Activated naive CD8-positive, alpha-beta T cell treated with anti-CD3 and anti-CD28 coated beads for 36 hours (primary cell): Measurements from ENCODE around the gene STK38. TPM values are rescaled to one million over a fixed set of nuclear protein-coding genes. Genes with fewer than 3 reads are reported as not detected.
A peak's percentile ranks its signal among the peaks of the same experiment; 100 is the strongest.
"Not testable (repeated sequence)": the region's sequence is repeated elsewhere in the genome, so short reads cannot be mapped to it uniquely, and the experiment has no call there.

Source experiments
- DNase-seq: peaks from one replicate; pipeline ENCODE4 v3.0.0; 2021
- H3K27ac Mint-ChIP-seq: one replicate; pipeline ENCODE4 v1.8.0; 2022; ENCODE audit warnings: mild to moderate bottlenecking, moderate library complexity, mixed read lengths
- H3K27me3 Mint-ChIP-seq: one replicate; pipeline ENCODE4 v1.8.0; 2022; ENCODE audit warnings: mild to moderate bottlenecking, mixed read lengths
- H3K36me3 Mint-ChIP-seq: one replicate; pipeline ENCODE4 v1.8.0; 2021; ENCODE audit warnings: mild to moderate bottlenecking, mixed read lengths
- H3K4me1 Mint-ChIP-seq: one replicate; pipeline ENCODE4 v1.8.0; 2021; ENCODE audit warnings: mixed read lengths
- H3K4me3 Mint-ChIP-seq: one replicate; pipeline ENCODE4 v1.8.0; 2022; ENCODE audit warnings: mild to moderate bottlenecking, moderate library complexity, mixed read lengths
- H3K9me3 Mint-ChIP-seq: one replicate; pipeline ENCODE4 v1.8.0; 2022; ENCODE audit warnings: mixed read lengths
- total RNA-seq, 2 experiments: library from RNA; stranded (reverse); gene quantifications; one replicate each; pipeline ENCODE4 v1.2.3, GENCODE V29; 2021

Gene STK38
- total RNA-seq, 2 experiments from 2014 or later = 21.5 to 23.1 TPM

- no peak overlapping the region for H3K27ac Mint-ChIP-seq
- H3K4me3 Mint-ChIP-seq = no peak overlapping the region
- H3K36me3 Mint-ChIP-seq = peaks cover 50% of the 10 kb centered on the region
- no peaks in the 10 kb centered on the region for H3K9me3 Mint-ChIP-seq
- DNase-seq = no peak
- peaks cover 23% of the 10 kb centered on the region for H3K4me1 Mint-ChIP-seq
- no peaks in the 10 kb centered on the region for H3K27me3 Mint-ChIP-seq
Observed at GRCh38 chr6:36493319-36493718, 54.0 kb downstream of the STK38 start.

- no peak for DNase-seq
- Mint-ChIP-seq H3K9me3 (no peaks in the 10 kb centered on the region), H3K27ac (peak overlapping the region; percentile 63), H3K27me3 (no peaks in the 10 kb centered on the region), H3K4me3 (no peak overlapping the region), H3K4me1 (peaks cover 23% of the 10 kb centered on the region), H3K36me3 (peaks cover 52% of the 10 kb centered on the region)
Observed at GRCh38 chr6:36492621-36493020, 54.7 kb downstream of the STK38 start.

- Mint-ChIP-seq H3K4me1 (peaks cover 23% of the 10 kb centered on the region), H3K27me3 (no peaks in the 10 kb centered on the region), H3K36me3 (peaks cover 47% of the 10 kb centered on the region), H3K27ac (peak overlapping the region; percentile 63), H3K9me3 (no peaks in the 10 kb centered on the region), H3K4me3 (no peak overlapping the region)
- DNase-seq = no peak
Observed at GRCh38 chr6:36492092-36492491, 55.2 kb downstream of the STK38 start.

- DNase-seq = no peak
- Mint-ChIP-seq H3K9me3 (no peaks in the 10 kb centered on the region), H3K4me3 (no peak overlapping the region), H3K4me1 (peaks cover 25% of the 10 kb centered on the region), H3K27me3 (no peaks in the 10 kb centered on the region), H3K36me3 (peaks cover 46% of the 10 kb centered on the region), H3K27ac (no peak overlapping the region)
Observed at GRCh38 chr6:36491378-36491965, 55.8 kb downstream of the STK38 start.

GRCh38 chr6:36489426-36489825 is 57.9 kb downstream of the STK38 start:
- Mint-ChIP-seq H3K4me1 (peaks cover 23% of the 10 kb centered on the region), H3K9me3 (no peaks in the 10 kb centered on the region), H3K27ac (no peak overlapping the region), H3K27me3 (no peaks in the 10 kb centered on the region), H3K4me3 (no peak overlapping the region), H3K36me3 (peaks cover 46% of the 10 kb centered on the region)
- DNase-seq = no peak

GRCh38 chr6:36488221-36488620 is 59.1 kb downstream of the STK38 start:
- H3K4me3 Mint-ChIP-seq = no peak overlapping the region
- no peak overlapping the region for H3K27ac Mint-ChIP-seq
- H3K36me3 Mint-ChIP-seq = peaks cover 43% of the 10 kb centered on the region
- no peaks in the 10 kb centered on the region for H3K27me3 Mint-ChIP-seq
- DNase-seq = no peak
- H3K9me3 Mint-ChIP-seq = no peaks in the 10 kb centered on the region
- H3K4me1 Mint-ChIP-seq = peaks cover 15% of the 10 kb centered on the region

- DNase-seq = no peak
- Mint-ChIP-seq H3K36me3 (peaks cover 43% of the 10 kb centered on the region), H3K9me3 (no peaks in the 10 kb centered on the region), H3K4me1 (peaks cover 10% of the 10 kb centered on the region), H3K4me3 (no peak overlapping the region), H3K27me3 (no peaks in the 10 kb centered on the region), H3K27ac (no peak overlapping the region)
Observed at GRCh38 chr6:36487698-36488097, 59.6 kb downstream of the STK38 start.

GRCh38 chr6:36484736-36485135 is 62.5 kb downstream of the STK38 start:
- H3K36me3 Mint-ChIP-seq = peaks cover 43% of the 10 kb centered on the region
- H3K27me3 Mint-ChIP-seq = no peaks in the 10 kb centered on the region
- peak overlapping the region; percentile 58 for H3K27ac Mint-ChIP-seq
- no peak for DNase-seq
- peaks cover 3% of the 10 kb centered on the region for H3K4me1 Mint-ChIP-seq
- no peak overlapping the region for H3K4me3 Mint-ChIP-seq
- H3K9me3 Mint-ChIP-seq = no peaks in the 10 kb centered on the region

GRCh38 chr6:36483326-36483725 is 64.0 kb downstream of the STK38 start:
- not testable (repeated sequence) for H3K27ac Mint-ChIP-seq, H3K4me3 Mint-ChIP-seq, DNase-seq, H3K27me3 Mint-ChIP-seq, H3K9me3 Mint-ChIP-seq, H3K4me1 Mint-ChIP-seq
- H3K36me3 Mint-ChIP-seq = peaks cover 41% of the 10 kb centered on the region

- no peaks in the 10 kb centered on the region for H3K27me3 Mint-ChIP-seq
Observed at GRCh38 chr6:36479256-36479655, 68.0 kb downstream of the STK38 start.

GRCh38 chr6:36478051-36478526 is 69.2 kb downstream of the STK38 start:
- DNase-seq = no peak
- H3K27ac Mint-ChIP-seq = peak overlapping the region; percentile 6
- no peaks in the 10 kb centered on the region for H3K9me3 Mint-ChIP-seq
- no peak overlapping the region for H3K4me3 Mint-ChIP-seq
- peaks cover 31% of the 10 kb centered on the region for H3K36me3 Mint-ChIP-seq
- H3K4me1 Mint-ChIP-seq = peaks cover 11% of the 10 kb centered on the region
- no peaks in the 10 kb centered on the region for H3K27me3 Mint-ChIP-seq

More at GRCh38 chr6:36479256-36479655, 68.0 kb downstream of the STK38 start:
- H3K27ac Mint-ChIP-seq = no peak overlapping the region
- peaks cover 36% of the 10 kb centered on the region for H3K36me3 Mint-ChIP-seq
- no peak for DNase-seq
- H3K4me1 Mint-ChIP-seq = peaks cover 11% of the 10 kb centered on the region
- H3K9me3 Mint-ChIP-seq = no peaks in the 10 kb centered on the region
- no peak overlapping the region for H3K4me3 Mint-ChIP-seq

- Mint-ChIP-seq H3K4me3 (no peak overlapping the region), H3K36me3 (peaks cover 24% of the 10 kb centered on the region), H3K27ac (no peak overlapping the region), H3K27me3 (no peaks in the 10 kb centered on the region), H3K4me1 (peaks cover 6% of the 10 kb centered on the region), H3K9me3 (peaks cover 2% of the 10 kb centered on the region)
- no peak for DNase-seq
Observed at GRCh38 chr6:36469946-36470345, 77.3 kb downstream of the STK38 start.

GRCh38 chr6:36469148-36469661 is 78.1 kb downstream of the STK38 start:
- Mint-ChIP-seq H3K27ac (no peak overlapping the region), H3K9me3 (peaks cover 2% of the 10 kb centered on the region), H3K4me3 (no peak overlapping the region), H3K27me3 (no peaks in the 10 kb centered on the region), H3K36me3 (peaks cover 23% of the 10 kb centered on the region), H3K4me1 (peaks cover 8% of the 10 kb centered on the region)
- no peak for DNase-seq

- DNase-seq = no peak
- Mint-ChIP-seq H3K4me3 (no peak overlapping the region), H3K27me3 (no peaks in the 10 kb centered on the region), H3K27ac (no peak overlapping the region), H3K4me1 (peaks cover 12% of the 10 kb centered on the region), H3K9me3 (peaks cover 2% of the 10 kb centered on the region), H3K36me3 (peaks cover 29% of the 10 kb centered on the region)
Observed at GRCh38 chr6:36467625-36468024, 79.7 kb downstream of the STK38 start.

GRCh38 chr6:36464233-36464632 is 83.0 kb downstream of the STK38 start:
- peaks cover 27% of the 10 kb centered on the region for H3K4me1 Mint-ChIP-seq
- H3K27ac Mint-ChIP-seq = no peak overlapping the region
- DNase-seq = no peak
- H3K36me3 Mint-ChIP-seq = peaks cover 33% of the 10 kb centered on the region
- H3K27me3 Mint-ChIP-seq = no peaks in the 10 kb centered on the region
- peaks cover 2% of the 10 kb centered on the region for H3K9me3 Mint-ChIP-seq
- H3K4me3 Mint-ChIP-seq = no peak overlapping the region

- no peak for DNase-seq
- H3K4me3 Mint-ChIP-seq = no peak overlapping the region
- peaks cover 24% of the 10 kb centered on the region for H3K4me1 Mint-ChIP-seq
- peaks cover 2% of the 10 kb centered on the region for H3K9me3 Mint-ChIP-seq
- no peaks in the 10 kb centered on the region for H3K27me3 Mint-ChIP-seq
- H3K36me3 Mint-ChIP-seq = peaks cover 33% of the 10 kb centered on the region
- H3K27ac Mint-ChIP-seq = no peak overlapping the region
Observed at GRCh38 chr6:36463676-36464075, 83.6 kb downstream of the STK38 start.
